K562 (cell line): ENCODE data around the gene ARID5B.

Source experiments
- POLR2AphosphoS2 ChIP-seq: IDR thresholded peaks from 2 replicates; pipeline ENCODE4 v1.6.1; 2012; ENCODE audit warnings: low read length, improper control_type of control experiment
- ZBTB49 ChIP-seq: sonication (generic); formaldehyde crosslinking; IDR thresholded peaks from 2 replicates; pipeline ENCODE4 v1.8.0; 2022; ENCODE audit warnings: missing genetic modification reagents, mild to moderate bottlenecking, borderline replicate concordance

DNA sequence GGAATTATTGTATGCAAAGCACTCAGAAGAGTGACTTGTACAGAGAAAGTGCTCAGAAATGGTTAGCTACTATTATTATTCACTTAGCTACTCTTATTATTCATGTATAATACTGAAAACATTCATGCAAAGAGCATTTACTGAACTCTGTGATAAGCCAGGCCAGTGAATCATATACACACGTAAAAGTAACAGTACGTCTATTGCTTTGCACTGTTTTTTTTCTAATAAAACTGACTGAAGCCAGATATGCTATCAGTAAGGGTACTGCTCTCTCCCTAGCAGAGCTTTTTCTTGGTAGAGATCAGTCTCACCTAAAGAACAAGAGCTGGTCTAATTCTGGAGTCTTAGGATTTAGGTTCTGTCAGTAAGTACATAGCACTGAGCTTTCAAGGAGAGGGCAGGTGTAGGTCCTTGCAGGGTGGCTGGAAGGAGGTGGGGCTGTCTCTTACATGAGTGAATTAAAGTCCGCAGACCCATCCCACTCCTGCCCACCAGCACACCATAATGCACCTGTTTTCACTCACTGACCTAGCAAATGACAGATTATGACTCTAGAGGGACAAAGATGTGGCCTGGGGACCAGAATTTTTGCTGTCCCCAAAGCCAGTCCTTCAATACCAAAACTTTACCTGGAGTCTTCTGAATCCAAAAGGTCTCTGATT is 145.9 kb downstream of the ARID5B start:
- TF ChIP-seq ZBTB49 (CRISPR knock-in tag): no peak
- no peak for TF ChIP-seq POLR2AphosphoS2
